Lower leg skin (tissue), 4 donors: ENCODE measurements around the gene UHRF1. TPM values are rescaled to one million over a fixed set of nuclear protein-coding genes. Genes with fewer than 3 reads are reported as not detected.

Experiments used
- DNase-seq, 2 donors: peaks; one replicate each; pipeline ENCODE4 v3.0.0-alpha.2; 2019; ENCODE audit warnings: low spot score in 2 of 2
- H3K4me3 ChIP-seq: fragments of 200-600 bp; sonication (generic); 2 replicates; pipeline ENCODE4 v1.5.1; 2017; ENCODE audit warnings: mild to moderate bottlenecking, low read depth; ENCODE audit not compliant: poor library complexity, severe bottlenecking
- POLR2A ChIP-seq, 2 donors: fragments of 450-650 bp; IDR thresholded peaks; one replicate each; pipeline ENCODE4 v1.6.1; 2016 to 2017; ENCODE audit warnings: antibody characterized with exemption in 2 of 2, mild to moderate bottlenecking in 1 of 2, moderate library complexity in 1 of 2
- WGBS, 2 donors: methylation state at CpG; one replicate each; pipeline ENCODE4 v1.1.5; 2018; 5-methylcytosine and 5-hydroxymethylcytosine counted together
- intact Hi-C: fragments of 100-400 bp; cut with DNase I; formaldehyde crosslinking; loops from one replicate; pipeline ENCODE4 v1.15.0; 2023; ENCODE audit warnings: low total_unique reads
- total RNA-seq, 4 donors: library from RNA; depleted of rRNA; stranded (reverse); fragments of >200 nt; gene quantifications; one replicate each; pipeline ENCODE4 v1.1.0, GENCODE V29; 2016
- TF ChIP-seq, protein P1 (sequence below), 3 donors: fragments of 450-650 bp; IDR thresholded peaks; one replicate each; pipeline ENCODE4 v1.5.1; 2016; ENCODE audit warnings: antibody characterized with exemption in 3 of 3, mild to moderate bottlenecking in 3 of 3, moderate library complexity in 2 of 3

Gene UHRF1
- total RNA-seq, 4 donors from 2014 or later: 0.53 to 2.4 (median 1.1) TPM

DNA sequence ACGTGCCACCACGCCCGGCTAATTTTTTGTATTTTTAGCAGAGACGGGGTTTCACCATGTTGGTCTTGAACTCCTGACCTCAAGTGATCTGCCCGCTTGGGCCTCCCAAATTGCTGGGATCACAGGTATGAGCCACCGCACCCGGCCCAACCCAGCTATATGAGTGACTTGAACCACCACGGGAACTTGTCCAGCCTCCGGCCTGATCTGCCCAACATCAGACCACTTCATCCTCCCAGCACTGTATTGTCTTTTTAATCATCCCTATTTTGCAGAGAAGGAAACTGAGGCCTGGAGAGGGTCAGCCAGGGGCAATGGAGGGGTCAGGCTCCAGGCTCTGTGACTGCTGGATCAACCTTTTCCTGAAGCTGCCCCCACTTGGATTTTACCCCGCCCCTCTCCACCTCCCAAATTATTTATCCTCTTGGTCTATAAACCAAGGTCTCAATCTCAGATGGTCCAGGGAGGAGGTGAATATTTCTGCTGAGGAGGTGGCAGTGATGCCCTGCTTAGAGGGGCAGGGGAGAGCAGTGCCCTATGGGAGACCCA, 40.9 kb upstream of the UHRF1 start:
- no peak overlapping the region for H3K4me3 ChIP-seq
- 51 to 65% methylated on average over 10 of the region's 10 CpGs for WGBS, 2 donors
- TF ChIP-seq, protein P1, sequence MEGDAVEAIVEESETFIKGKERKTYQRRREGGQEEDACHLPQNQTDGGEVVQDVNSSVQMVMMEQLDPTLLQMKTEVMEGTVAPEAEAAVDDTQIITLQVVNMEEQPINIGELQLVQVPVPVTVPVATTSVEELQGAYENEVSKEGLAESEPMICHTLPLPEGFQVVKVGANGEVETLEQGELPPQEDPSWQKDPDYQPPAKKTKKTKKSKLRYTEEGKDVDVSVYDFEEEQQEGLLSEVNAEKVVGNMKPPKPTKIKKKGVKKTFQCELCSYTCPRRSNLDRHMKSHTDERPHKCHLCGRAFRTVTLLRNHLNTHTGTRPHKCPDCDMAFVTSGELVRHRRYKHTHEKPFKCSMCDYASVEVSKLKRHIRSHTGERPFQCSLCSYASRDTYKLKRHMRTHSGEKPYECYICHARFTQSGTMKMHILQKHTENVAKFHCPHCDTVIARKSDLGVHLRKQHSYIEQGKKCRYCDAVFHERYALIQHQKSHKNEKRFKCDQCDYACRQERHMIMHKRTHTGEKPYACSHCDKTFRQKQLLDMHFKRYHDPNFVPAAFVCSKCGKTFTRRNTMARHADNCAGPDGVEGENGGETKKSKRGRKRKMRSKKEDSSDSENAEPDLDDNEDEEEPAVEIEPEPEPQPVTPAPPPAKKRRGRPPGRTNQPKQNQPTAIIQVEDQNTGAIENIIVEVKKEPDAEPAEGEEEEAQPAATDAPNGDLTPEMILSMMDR (IDR thresholded peaks at IDR 0.05): no peak
- TF ChIP-seq POLR2A (IDR thresholded peaks at IDR 0.05): no peak
- intact Hi-C loops: no loop called here
- DNase-seq: no peak

DNA sequence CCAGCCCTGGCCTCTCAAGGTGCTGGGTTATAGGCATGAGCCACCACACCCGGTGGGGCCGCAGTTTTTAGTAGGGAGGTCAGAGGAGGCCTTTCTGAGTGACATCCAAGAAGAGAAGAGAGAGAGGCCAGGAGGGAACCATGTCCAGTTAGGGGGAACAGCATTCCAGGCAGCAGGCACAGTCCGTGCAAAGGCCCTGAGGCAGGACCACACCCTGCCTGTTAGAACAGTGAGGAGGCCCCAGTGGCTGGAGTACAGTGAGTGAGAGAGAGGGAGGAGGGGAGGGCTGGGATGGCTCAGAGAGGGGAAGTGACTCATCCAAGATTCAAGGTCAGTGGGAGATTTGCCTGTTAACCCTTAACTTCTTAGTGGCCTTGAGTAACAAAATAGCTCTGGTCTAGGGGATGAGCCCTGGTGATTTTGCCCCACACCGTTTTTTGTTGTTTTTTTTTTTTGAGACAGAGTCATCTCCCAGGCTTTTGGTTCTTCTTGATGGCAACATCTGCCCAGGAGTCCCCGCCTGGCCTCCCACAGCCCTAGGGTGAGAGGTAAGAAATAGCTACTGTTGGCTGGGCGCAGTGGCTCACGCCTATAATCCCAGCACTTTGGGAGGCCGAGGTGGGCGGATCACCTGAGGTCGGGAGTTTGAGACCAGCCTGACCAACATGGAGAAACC, 39.1 kb upstream of the UHRF1 start:
- DNase-seq: peak in 1 of 2 donors; percentile 47

DNA sequence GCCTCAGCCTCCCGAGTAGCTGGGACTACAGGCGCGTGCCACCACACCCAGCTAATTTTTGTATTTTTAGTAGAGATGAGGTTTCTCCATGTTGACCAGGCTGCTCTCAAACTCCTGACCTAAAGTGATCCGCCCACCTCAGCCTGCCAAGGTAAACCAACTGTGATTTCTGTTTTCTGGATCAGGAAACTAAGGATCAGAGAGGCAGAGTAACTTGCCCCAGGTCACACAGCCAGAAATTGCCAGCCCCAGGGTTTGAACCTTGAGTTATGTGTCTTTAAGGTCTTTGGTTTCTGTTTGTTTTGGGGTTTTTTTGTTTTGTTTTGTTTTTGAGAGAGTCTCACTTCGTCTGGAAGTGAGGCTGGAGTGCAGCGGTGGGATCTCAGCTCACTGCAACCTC, 37.6 kb upstream of the UHRF1 start:
- WGBS, 2 donors: 63 to 79% methylated on average over 6 of the region's 6 CpGs
- TF ChIP-seq POLR2A (IDR thresholded peaks at IDR 0.05): no peak
- TF ChIP-seq, protein P1 (IDR thresholded peaks at IDR 0.05): no peak
- intact Hi-C loops: loop anchor here (5.0 kb wide), 2 partner anchors 36 to 161 kb away; partner anchors contain the start of gene UHRF1
- no peak overlapping the region for H3K4me3 ChIP-seq
- DNase-seq: no peak

More for the DNA sequence above, 39.1 kb upstream of the UHRF1 start:
- TF ChIP-seq POLR2A (IDR thresholded peaks at IDR 0.05): no peak
- TF ChIP-seq, protein P1 (IDR thresholded peaks at IDR 0.05): peak in 1 of 3 donors; percentile 32
- WGBS, 2 donors: 54 to 61% methylated on average over 10 of the region's 10 CpGs
- intact Hi-C loops: loop anchor here (5.0 kb wide), 2 partner anchors 37 to 162 kb away; partner anchors contain the start of gene UHRF1
- H3K4me3 ChIP-seq: no peak overlapping the region

DNA sequence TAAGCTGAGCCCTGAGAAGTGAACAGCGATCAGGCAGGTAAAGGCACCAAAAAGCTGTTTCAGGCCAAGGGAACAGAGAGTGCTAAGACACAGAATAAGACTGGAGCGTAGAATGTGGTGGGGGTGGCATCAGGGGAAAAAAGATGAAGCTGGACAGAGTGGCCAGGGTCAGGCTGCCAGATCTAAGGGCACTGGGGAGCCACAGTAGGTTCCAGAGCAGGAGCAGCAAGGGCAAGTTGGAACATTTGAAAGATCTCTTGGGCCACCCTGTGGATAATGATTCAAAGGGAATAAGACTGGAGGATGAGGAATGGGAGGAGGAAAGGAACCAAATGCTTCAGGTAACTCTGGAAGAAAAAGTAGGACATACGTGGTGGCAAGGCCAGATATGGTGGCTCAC, 35.4 kb upstream of the UHRF1 start:
- 91 to 94% methylated on average over 3 of the region's 3 CpGs for WGBS, 2 donors
- intact Hi-C loops: loop anchor here (5.0 kb wide), 2 partner anchors 33 to 158 kb away; partner anchors contain the start of gene UHRF1
- no peak for DNase-seq
- no peak overlapping the region for H3K4me3 ChIP-seq
- TF ChIP-seq, protein P1 (IDR thresholded peaks at IDR 0.05): no peak
- TF ChIP-seq POLR2A (IDR thresholded peaks at IDR 0.05): no peak

DNA sequence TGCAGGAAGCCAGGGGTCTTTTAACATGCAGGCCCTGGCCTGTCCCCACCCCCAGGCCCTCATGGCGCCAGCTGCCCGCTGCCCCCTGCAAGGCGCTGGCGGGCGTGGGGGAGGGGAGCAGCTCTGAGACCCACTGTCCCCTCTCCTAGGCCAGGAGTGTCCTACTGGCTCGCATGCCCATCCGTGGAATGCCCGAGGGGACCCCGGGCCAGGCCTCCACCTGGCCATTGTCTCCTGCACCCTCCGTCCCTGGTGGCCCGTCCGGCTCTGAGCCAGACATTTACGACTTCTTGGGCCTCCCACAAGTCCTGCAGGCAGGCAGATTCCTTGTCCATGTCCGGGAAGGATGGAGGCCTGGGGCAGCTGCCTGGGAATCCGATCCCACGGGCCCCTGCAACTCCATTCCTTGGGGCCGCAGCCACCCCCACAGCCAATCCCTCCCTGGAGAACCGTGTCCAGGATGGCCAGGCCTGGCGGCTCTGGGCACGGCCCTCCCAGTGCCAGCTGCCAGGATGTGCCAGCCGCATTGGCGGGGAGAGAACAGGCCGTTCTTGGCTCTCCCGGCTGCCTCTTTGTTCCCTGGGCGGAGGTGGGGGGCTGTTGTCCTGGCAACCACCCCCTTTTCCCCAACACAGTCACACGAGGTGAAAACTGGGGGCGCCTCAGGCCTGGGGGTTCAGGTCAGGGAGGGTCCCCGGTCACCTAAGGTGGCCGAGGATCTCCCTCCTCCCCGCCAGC, 31.4 kb upstream of the UHRF1 start:
- intact Hi-C loops: loop anchor here (5.0 kb wide), 1 partner anchor 1469 kb away; no protein-coding TSS in a partner anchor

More for the DNA sequence above, 31.4 kb upstream of the UHRF1 start:
- no peak overlapping the region for H3K4me3 ChIP-seq
- WGBS, 2 donors: 44 to 48% methylated on average over 23 to 28 of the region's 30 CpGs
- DNase-seq: no peak
- no peak for TF ChIP-seq POLR2A (IDR thresholded peaks at IDR 0.05)
- TF ChIP-seq, protein P1 (IDR thresholded peaks at IDR 0.05): no peak
